K562 (cell line): Measurements from ENCODE around the gene CFL1. TPM values are rescaled to one million over a fixed set of nuclear protein-coding genes. Genes with fewer than 3 reads are reported as not detected.

Experiments
- ARID3A ChIP-seq: IDR thresholded peaks from 2 replicates; pipeline ENCODE4 v1.6.1; 2012; ENCODE audit warnings: low read depth, low read length, improper control_type of control experiment, borderline replicate concordance
- BMI1 ChIP-seq: fragments of 150-350 bp; IDR thresholded peaks from 2 replicates; pipeline ENCODE4 v1.6.1; 2014; ENCODE audit warnings: low read length
- CTCF ChIP-seq, 3 experiments: IDR thresholded peaks in 2 of 3; conservative IDR thresholded peaks in 1 of 3; 2 replicates each; pipeline ENCODE4 v1.5.1; 2011 to 2012; ENCODE audit warnings: low read length in 3 of 3, mild to moderate bottlenecking in 3 of 3, control low read depth in 2 of 3, improper control_type of control experiment in 1 of 3, inconsistent platforms in 1 of 3, low read depth in 1 of 3, mixed read lengths in 1 of 3, moderate library complexity in 1 of 3; ENCODE audit not compliant: insufficient read depth in 2 of 3
- E2F5 ChIP-seq: sonication (generic); formaldehyde crosslinking; IDR thresholded peaks from 2 replicates; pipeline ENCODE4 v1.8.0; 2022; ENCODE audit warnings: mild to moderate bottlenecking, missing genetic modification reagents
- EP300 ChIP-seq: IDR thresholded peaks from 2 replicates; pipeline ENCODE4 v1.6.1; 2012; ENCODE audit warnings: low read length, improper control_type of control experiment
- EP400 ChIP-seq: fragments of 450-650 bp; IDR thresholded peaks from 2 replicates; pipeline ENCODE4 v1.6.1; 2017; ENCODE audit warnings: antibody characterized with exemption, mild to moderate bottlenecking, moderate library complexity
- ETV6 ChIP-seq, 3 experiments: fragments of 150-350 bp in 1 of 3; sonication (generic) in 1 of 3; formaldehyde crosslinking in 1 of 3; IDR thresholded peaks; 2 replicates each; pipeline versions ENCODE4 v1.6.1 to v1.8.0; 2014 to 2022; ENCODE audit warnings: borderline replicate concordance in 2 of 3, low read depth in 2 of 3, antibody characterized with exemption in 1 of 3, low read length in 1 of 3, mild to moderate bottlenecking in 1 of 3, missing genetic modification reagents in 1 of 3
- MBD2 ChIP-seq: sonication (generic); IDR thresholded peaks from 2 replicates; pipeline ENCODE4 v1.6.1; 2016; ENCODE audit warnings: low read depth, borderline replicate concordance
- NFRKB ChIP-seq: fragments of 450-650 bp; IDR thresholded peaks from 2 replicates; pipeline ENCODE4 v1.6.1; 2016; ENCODE audit warnings: low read depth
- POLR2AphosphoS2 ChIP-seq: IDR thresholded peaks from 2 replicates; pipeline ENCODE4 v1.6.1; 2012; ENCODE audit warnings: low read length, improper control_type of control experiment
- POLR3G ChIP-seq: IDR thresholded peaks from 2 replicates; pipeline ENCODE4 v1.6.1; 2011; ENCODE audit not compliant: insufficient read length, insufficient replicate concordance; ENCODE audit errors: extremely low read depth
- PRPF4 ChIP-seq: fragments of 200-400 bp; formaldehyde crosslinking; IDR thresholded peaks from one replicate; pipeline ENCODE4 v1.6.1; 2017; ENCODE audit warnings: low read length, low read depth, mild to moderate bottlenecking; ENCODE audit not compliant: insufficient read depth, poor library complexity, severe bottlenecking
- RCOR1 ChIP-seq, 2 experiments: IDR thresholded peaks; 2 replicates each; pipeline ENCODE4 v1.6.1; 2012; ENCODE audit warnings: low read depth in 2 of 2, low read length in 2 of 2, borderline replicate concordance in 1 of 2, improper control_type of control experiment in 1 of 2
- ZBTB17 ChIP-seq: fragments of 450-650 bp; formaldehyde crosslinking; IDR thresholded peaks from 2 replicates; pipeline ENCODE4 v1.4.0; 2020; ENCODE audit warnings: mild to moderate bottlenecking
- ZEB2 ChIP-seq: fragments of 450-650 bp; IDR thresholded peaks from 2 replicates; pipeline ENCODE4 v1.6.1; 2016
- ZMIZ1 ChIP-seq, 2 experiments: fragments of 150-350 bp in 1 of 2; IDR thresholded peaks; 2 replicates each; pipeline ENCODE4 v1.6.1; 2012 to 2016; ENCODE audit warnings: low read depth in 2 of 2, low read length in 2 of 2, mild to moderate bottlenecking in 1 of 2, moderate library complexity in 1 of 2
- ZNF175 ChIP-seq: fragments of 200-800 bp; sonication (Bioruptor generic); IDR thresholded peaks from 2 replicates; pipeline ENCODE4 v1.6.1; 2016; ENCODE audit warnings: low read depth, mild to moderate bottlenecking, missing genetic modification characterization, missing compliant biosample characterization
- ZNF445 ChIP-seq: fragments of 250-450 bp; sonication (Bioruptor Pico); IDR thresholded peaks from 2 replicates; pipeline ENCODE4 v1.4.0; 2020; ENCODE audit warnings: low read depth, mild to moderate bottlenecking, moderate library complexity
- polyA plus RNA-seq, 8 experiments: library from polyadenylated mRNA; depleted of rRNA in 4 of 8; stranded (reverse) in 5 of 8; unstranded in 3 of 8; fragments of >200 nt; fragmentation: Nextera tagmentation in 2 of 8; fragmentation: Illumina TruSeq in 1 of 8; extraction: Ambion mirVana in 2 of 8; extraction: Trizol in 1 of 8; gene quantifications; 2 replicates each; pipeline versions ENCODE4 v1.2.1 to v1.2.3, GENCODE V29; 2011 to 2014; ENCODE audit warnings: inconsistent platforms in 1 of 8, missing spikeins in 1 of 8
- total RNA-seq, 7 experiments: library from RNA; depleted of rRNA in 6 of 7; stranded (reverse); fragments of >200 nt in 6 of 7; fragmentation: Illumina TruSeq in 2 of 7; extraction: Trizol in 2 of 7; gene quantifications; 2 replicates each; pipeline versions ENCODE4 v1.2.1 to v1.2.3, GENCODE V29; 2011 to 2021; ENCODE audit warnings: low replicate concordance in 1 of 7

The CFL1 gene
- total and polyA plus RNA-seq, 9 of the 15 experiments (the other 6 are each of a cell fraction or from before 2014, with no cell fraction given) = 105 to 1,101 (median 859) TPM

- TF ChIP-seq POLR3G (no peak), BMI1 (no peak), POLR2AphosphoS2 (peak; percentile 95), ZNF445 (CRISPR knock-in tag) (no peak), CTCF (IDR thresholded peaks at IDR 0.05 in 2 of 3, conservative IDR thresholded peaks at IDR 0.05 in 1 of 3; ENCODE audit: insufficient read depth in 2 of 3, low read depth in 1 of 3, low read length in 3 of 3) (peak; percentile 53 to 65 (median 56)), ETV6 (IDR thresholded peaks at IDR 0.05; ENCODE audit: borderline replicate concordance in 1 of 2, low read depth in 2 of 2, low read length in 1 of 2) (0 out of 4 replicates have a peak, but pooled peaks have one; percentile 11 to 27), ETV6 (CRISPR knock-in tag; IDR thresholded peaks at IDR 0.05; ENCODE audit: borderline replicate concordance) (no peak), ZMIZ1 (IDR thresholded peaks at IDR 0.05; ENCODE audit: low read depth in 2 of 2, low read length in 2 of 2) (no peak; a peak in 1 of 4 replicates), ZNF175 (CRISPR knock-in tag) (no peak), EP300 (peak; percentile 8; the same call in 1 of the 2 replicates), RCOR1 (IDR thresholded peaks at IDR 0.05; ENCODE audit: borderline replicate concordance in 1 of 2, low read depth in 2 of 2, low read length in 2 of 2) (no peak; a peak in 1 of 4 replicates), MBD2 (peak; percentile 52), E2F5 (no peak), ARID3A (no peak), EP400 (peak; percentile 49; the same call in 1 of the 2 replicates), PRPF4 (peak; percentile 23), ZBTB17 (CRISPR knock-in tag) (no peak), ZEB2 (no peak), NFRKB (no peak)
These were observed 33.5 kb upstream of the CFL1 start (continued) for GRCh38 chr11:65891219-65892136.
